Fibroblast of lung (primary cell): ENCODE measurements around the gene PC. TPM values are rescaled to one million over a fixed set of nuclear protein-coding genes. Genes with fewer than 3 reads are reported as not detected.

Source experiments
- DNase-seq, 2 donors: peaks; one replicate each; pipeline versions ENCODE4 v3.0.0 to v3.0.0-alpha.2; 2010; ENCODE audit warnings: low read depth in 2 of 2
- H2AFZ ChIP-seq: 2 replicates; pipeline ENCODE4 v1.5.1; 2012; ENCODE audit warnings: low read length, control low read depth, inconsistent platforms
- H3K27ac ChIP-seq: 2 replicates; pipeline ENCODE4 v1.5.1; 2011; ENCODE audit warnings: low read length, control low read depth; ENCODE audit not compliant: insufficient read depth
- H3K27me3 ChIP-seq: 2 replicates; pipeline ENCODE4 v1.5.1; 2011; ENCODE audit warnings: mild to moderate bottlenecking, low read length; ENCODE audit not compliant: control insufficient read depth, insufficient read depth
- H3K36me3 ChIP-seq: 2 replicates; pipeline ENCODE4 v1.5.1; 2011; ENCODE audit warnings: low read length; ENCODE audit not compliant: control insufficient read depth, insufficient read depth
- H3K4me1 ChIP-seq: 2 replicates; pipeline ENCODE4 v1.5.1; 2011; ENCODE audit warnings: low read length; ENCODE audit not compliant: control insufficient read depth, insufficient read depth; ENCODE audit errors: extremely low read depth
- H3K4me2 ChIP-seq: 2 replicates; pipeline ENCODE4 v1.5.1; 2011; ENCODE audit warnings: low read length, control low read depth; ENCODE audit not compliant: insufficient read depth; ENCODE audit errors: extremely low read depth
- H3K4me3 ChIP-seq, 4 experiments: fragments of 200-600 bp in 1 of 4; sonication (generic) in 1 of 4; replicated peaks in 1 of 4; 2 replicates each; pipeline ENCODE4 v1.5.1; 2011 to 2016; ENCODE audit warnings: low read length in 4 of 4, low read depth in 3 of 4, mild to moderate bottlenecking in 3 of 4, control low read depth in 2 of 4, inconsistent platforms in 1 of 4, mixed read lengths in 1 of 4; ENCODE audit not compliant: insufficient read depth in 1 of 4; ENCODE audit errors: control extremely low read depth in 1 of 4
- H3K79me2 ChIP-seq: 2 replicates; pipeline ENCODE4 v1.5.1; 2012; ENCODE audit warnings: mild to moderate bottlenecking, low read length, inconsistent platforms; ENCODE audit not compliant: control insufficient read depth, insufficient read depth
- H3K9ac ChIP-seq: 2 replicates; pipeline ENCODE4 v1.5.1; 2011; ENCODE audit warnings: mild to moderate bottlenecking, low read length, control low read depth; ENCODE audit not compliant: insufficient read depth
- H3K9me3 ChIP-seq: 2 replicates; pipeline ENCODE4 v1.5.1; 2012; ENCODE audit warnings: low read depth, low read length; ENCODE audit not compliant: control insufficient read depth, insufficient read depth
- H4K20me1 ChIP-seq: 2 replicates; pipeline ENCODE4 v1.5.1; 2011; ENCODE audit warnings: low read length; ENCODE audit not compliant: control insufficient read depth, insufficient read depth; ENCODE audit errors: extremely low read depth
- CTCF ChIP-seq, 2 donors: IDR thresholded peaks in 1 of 2; conservative IDR thresholded peaks in 1 of 2; 1 replicate in 1 of 2; 2 replicates in 1 of 2; pipeline ENCODE4 v1.5.1; 2011 to 2012; ENCODE audit warnings: low read length in 2 of 2, control low read depth in 1 of 2, inconsistent platforms in 1 of 2, low read depth in 1 of 2, mild to moderate bottlenecking in 1 of 2
- EZH2 ChIP-seq: IDR thresholded peaks from 2 replicates; pipeline ENCODE4 v1.5.1; 2012; ENCODE audit warnings: low read length, control low read depth, mild to moderate bottlenecking; ENCODE audit errors: missing control alignments
- polyA plus RNA-seq, 2 donors: library from polyadenylated mRNA; depleted of rRNA in 1 of 2; stranded (reverse) in 1 of 2; unstranded in 1 of 2; fragments of >200 nt; gene quantifications; 2 replicates each; pipeline ENCODE4 v1.2.1, GENCODE V29; 2011 to 2012; ENCODE audit warnings: missing spikeins in 1 of 2
- total RNA-seq: library from RNA; depleted of rRNA; stranded (reverse); fragments of >200 nt; gene quantifications from 2 replicates; pipeline ENCODE4 v1.2.1, GENCODE V29; 2014

The PC gene
- total and polyA plus RNA-seq, 2 donors (not counting 1 experiment from before 2014, with no cell fraction given): 5.1 to 22.8 TPM

GRCh38 chr11:66985508-66986177, 27.5 kb upstream of the PC start:
- H3K79me2 ChIP-seq: no peaks in the 10 kb centered on the region
- H3K4me2 ChIP-seq: no peak overlapping the region
- H4K20me1 ChIP-seq: no peaks in the 10 kb centered on the region
- H3K36me3 ChIP-seq: no peaks in the 10 kb centered on the region
- H3K4me3 ChIP-seq: no peak overlapping the region
- no peaks in the 10 kb centered on the region for H3K9me3 ChIP-seq
- TF ChIP-seq EZH2: no peak
- TF ChIP-seq CTCF (conservative IDR thresholded peaks at IDR 0.05 in 1 of 2, IDR thresholded peaks at IDR 0.05 in 1 of 2; ENCODE audit: low read depth in 1 of 2, low read length in 2 of 2): no peak
- H3K27ac ChIP-seq: no peak overlapping the region
- no peak overlapping the region for H2AFZ ChIP-seq
- DNase-seq: no peak
- peaks cover 4% of the 10 kb centered on the region for H3K4me1 ChIP-seq
- no peak overlapping the region for H3K9ac ChIP-seq
- no peaks in the 10 kb centered on the region for H3K27me3 ChIP-seq

- Histone ChIP-seq H3K9me3 (no peaks in the 10 kb centered on the region), H3K79me2 (no peaks in the 10 kb centered on the region), H3K27me3 (no peaks in the 10 kb centered on the region), H3K27ac (no peak overlapping the region), H3K36me3 (no peaks in the 10 kb centered on the region), H3K4me1 (peaks cover 4% of the 10 kb centered on the region), H3K9ac (no peak overlapping the region), H2AFZ (no peak overlapping the region), H3K4me3 (no peak overlapping the region), H3K4me2 (no peak overlapping the region), H4K20me1 (no peaks in the 10 kb centered on the region)
- no peak for DNase-seq
- TF ChIP-seq EZH2: no peak
- no peak for TF ChIP-seq CTCF (conservative IDR thresholded peaks at IDR 0.05 in 1 of 2, IDR thresholded peaks at IDR 0.05 in 1 of 2; ENCODE audit: low read depth in 1 of 2, low read length in 2 of 2)
Measured at GRCh38 chr11:66983275-66983924, 25.2 kb upstream of the PC start.

- no peaks in the 10 kb centered on the region for H3K9me3 ChIP-seq
- no peaks in the 10 kb centered on the region for H3K79me2 ChIP-seq
- no peak overlapping the region for H3K27ac ChIP-seq
- H2AFZ ChIP-seq: no peak overlapping the region
- H3K9ac ChIP-seq: no peak overlapping the region
- no peaks in the 10 kb centered on the region for H3K27me3 ChIP-seq
- H3K4me2 ChIP-seq: no peak overlapping the region
- H3K4me3 ChIP-seq: no peak overlapping the region
- H4K20me1 ChIP-seq: no peaks in the 10 kb centered on the region
- H3K4me1 ChIP-seq: peaks cover 4% of the 10 kb centered on the region
- no peaks in the 10 kb centered on the region for H3K36me3 ChIP-seq
- peak; percentile 84 to 91 for DNase-seq
- TF ChIP-seq EZH2 (no peak), CTCF (conservative IDR thresholded peaks at IDR 0.05 in 1 of 2, IDR thresholded peaks at IDR 0.05 in 1 of 2; ENCODE audit: low read depth in 1 of 2, low read length in 2 of 2) (no peak)
Measured at GRCh38 chr11:66981976-66982578, 23.9 kb upstream of the PC start.
